DMS 273 (cell line): Measurements from ENCODE around the gene PLCG2.
"Not testable (repeated sequence)": the region's sequence is repeated elsewhere in the genome, so short reads cannot be mapped to it uniquely, and the experiment has no call there.

Experiments used
- DNase-seq: peaks from one replicate; lab custom pipeline; 2025; ENCODE audit not compliant: unreplicated experiment; lab: John Stamatoyannopoulos, UW

PLCG2 gene

DNA sequence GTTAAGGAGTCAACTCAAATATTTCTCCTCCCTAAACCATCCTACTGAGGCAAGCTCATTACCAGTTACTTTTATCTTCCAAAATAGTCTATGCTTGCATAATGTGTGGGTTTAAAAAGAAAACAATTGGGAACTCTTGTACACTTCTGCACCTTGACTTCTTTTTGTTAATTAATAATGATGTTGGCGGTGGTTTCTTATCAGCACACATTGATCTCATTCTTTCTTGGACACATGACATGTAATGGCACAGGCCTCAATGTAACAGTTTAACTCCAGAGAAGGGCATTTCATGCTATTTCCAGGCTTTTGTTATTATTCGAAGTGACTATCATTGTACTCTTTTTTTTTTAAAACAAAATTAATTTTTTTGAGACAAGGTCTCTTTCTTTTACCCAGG, 7.8 kb downstream of the PLCG2 start:
- DNase-seq = no peak

DNA sequence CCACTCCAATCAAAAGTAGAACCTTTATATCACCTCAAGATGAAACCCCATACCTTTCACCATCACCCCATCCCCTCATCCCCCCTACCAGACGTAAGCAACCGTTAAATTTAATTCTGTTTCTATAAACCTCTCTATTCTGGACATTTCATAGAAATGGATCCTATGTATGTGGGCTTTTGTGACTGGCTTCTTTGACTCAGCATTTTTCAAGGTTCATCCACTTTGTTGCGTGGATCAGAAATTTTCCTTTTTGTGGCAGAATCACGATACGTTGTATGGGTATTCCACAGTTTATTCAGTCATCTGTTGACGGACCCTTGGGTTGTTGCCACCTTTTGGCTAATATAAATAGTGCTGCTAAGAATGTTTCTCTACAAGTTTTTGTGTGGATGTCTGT, 8.6 kb downstream of the PLCG2 start:
- DNase-seq = no peak

DNA sequence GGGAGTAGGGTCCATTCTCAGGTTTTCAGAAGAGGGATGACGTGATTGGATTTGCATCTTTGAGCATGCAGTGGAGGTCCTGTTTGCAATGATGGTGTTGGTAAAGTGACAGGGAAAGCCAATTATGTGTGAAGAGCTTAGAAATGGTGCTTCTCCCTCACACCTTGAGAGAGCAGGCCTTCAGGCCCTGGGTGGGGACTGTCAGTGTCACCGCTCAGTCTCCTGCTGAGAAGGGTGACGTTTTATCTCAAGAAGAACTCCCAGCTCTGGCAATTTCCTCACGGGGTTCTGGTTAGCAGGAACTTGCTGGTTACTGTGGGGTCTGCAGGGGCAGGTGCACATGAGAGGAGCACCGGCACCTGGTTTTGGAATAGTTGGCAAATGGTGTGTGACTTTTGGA, 11.2 kb downstream of the PLCG2 start:
- DNase-seq = no peak

DNA sequence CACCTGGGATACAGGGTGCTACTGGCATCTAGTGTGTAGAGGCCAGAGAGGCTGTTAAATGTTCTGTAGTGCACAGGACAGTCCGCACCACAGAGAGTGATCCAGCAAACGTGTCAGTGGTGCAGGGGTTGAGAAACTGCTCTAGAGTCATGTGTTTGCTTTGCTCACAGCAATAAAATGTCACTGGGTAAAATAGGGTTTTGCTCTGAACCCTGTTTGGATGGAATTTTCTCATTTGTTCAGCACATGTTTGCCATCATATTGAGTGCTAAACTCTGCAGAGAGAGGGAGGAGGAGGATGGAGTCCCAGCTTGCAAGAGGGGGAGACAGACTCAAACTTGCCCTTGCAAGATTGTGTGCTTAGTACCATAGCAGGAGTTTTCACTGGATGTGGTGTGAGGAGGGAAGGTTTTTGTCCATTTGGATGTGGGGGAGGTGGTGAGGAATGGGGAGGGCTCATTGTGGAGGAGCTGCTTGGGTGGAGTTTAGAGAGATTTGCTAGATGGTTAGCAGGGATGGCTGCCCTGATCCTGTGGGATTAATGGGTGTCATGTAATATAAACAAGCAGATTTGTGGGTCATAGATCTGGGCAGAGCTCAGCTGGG, 11.8 kb downstream of the PLCG2 start:
- no peak for DNase-seq

DNA sequence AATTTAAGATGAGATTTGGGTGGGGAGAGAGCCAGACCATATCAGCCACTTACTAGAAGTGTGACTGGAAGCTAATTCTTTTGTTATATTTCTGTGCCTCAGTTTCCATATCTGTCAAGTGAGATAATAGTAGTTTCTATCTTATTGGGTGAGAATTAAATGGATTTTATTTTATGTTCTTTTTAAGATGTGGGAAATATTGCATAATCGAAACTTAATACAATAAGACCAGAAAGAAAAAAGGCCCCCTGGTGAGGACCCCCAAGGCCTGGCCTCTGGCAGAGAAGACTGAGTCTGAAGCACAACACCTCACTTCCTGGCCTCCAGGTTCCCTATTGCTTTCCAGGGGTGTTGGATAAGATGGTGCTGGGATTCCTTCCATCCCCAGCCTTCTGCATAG, 13.7 kb downstream of the PLCG2 start:
- DNase-seq = no peak

DNA sequence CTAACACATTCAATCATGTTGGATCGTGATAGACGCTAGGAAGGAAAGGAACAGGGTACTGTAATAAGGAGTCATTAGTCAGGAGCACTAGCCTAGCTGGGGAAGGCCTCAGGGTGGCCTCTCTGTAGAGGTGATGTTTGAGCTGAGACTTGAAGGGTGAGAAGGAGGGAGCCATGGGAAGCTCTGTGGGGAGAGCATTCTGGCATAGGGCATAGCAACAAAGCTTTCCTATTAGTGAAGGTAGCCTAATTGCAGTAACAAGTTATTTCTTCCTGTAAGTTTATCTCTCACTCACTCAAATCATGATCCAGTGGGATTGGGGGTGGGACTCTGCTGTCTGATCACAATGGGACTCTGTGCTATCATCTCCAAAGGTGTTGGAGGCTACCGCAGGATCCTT, 16.1 kb downstream of the PLCG2 start:
- no peak for DNase-seq

DNA sequence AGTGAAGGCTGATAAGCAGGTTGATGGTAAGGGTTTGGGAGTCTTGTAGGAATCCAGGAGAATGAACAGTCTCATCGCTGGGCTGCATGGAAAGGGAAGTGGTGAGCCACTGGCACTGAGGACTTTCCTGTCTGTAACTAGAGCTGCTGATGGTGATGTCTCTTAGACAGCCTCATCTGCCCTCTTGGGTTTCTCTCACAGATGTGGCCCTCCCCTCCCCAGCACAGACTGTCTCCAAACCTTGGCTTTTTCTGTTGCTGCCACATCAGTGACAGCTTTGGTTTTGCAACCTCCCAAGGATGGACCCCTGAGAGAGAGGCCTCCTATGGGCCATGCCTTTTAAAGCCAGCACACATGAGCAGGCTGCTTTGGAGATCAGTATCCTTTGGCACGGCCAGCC, 16.9 kb downstream of the PLCG2 start:
- DNase-seq = no peak

DNA sequence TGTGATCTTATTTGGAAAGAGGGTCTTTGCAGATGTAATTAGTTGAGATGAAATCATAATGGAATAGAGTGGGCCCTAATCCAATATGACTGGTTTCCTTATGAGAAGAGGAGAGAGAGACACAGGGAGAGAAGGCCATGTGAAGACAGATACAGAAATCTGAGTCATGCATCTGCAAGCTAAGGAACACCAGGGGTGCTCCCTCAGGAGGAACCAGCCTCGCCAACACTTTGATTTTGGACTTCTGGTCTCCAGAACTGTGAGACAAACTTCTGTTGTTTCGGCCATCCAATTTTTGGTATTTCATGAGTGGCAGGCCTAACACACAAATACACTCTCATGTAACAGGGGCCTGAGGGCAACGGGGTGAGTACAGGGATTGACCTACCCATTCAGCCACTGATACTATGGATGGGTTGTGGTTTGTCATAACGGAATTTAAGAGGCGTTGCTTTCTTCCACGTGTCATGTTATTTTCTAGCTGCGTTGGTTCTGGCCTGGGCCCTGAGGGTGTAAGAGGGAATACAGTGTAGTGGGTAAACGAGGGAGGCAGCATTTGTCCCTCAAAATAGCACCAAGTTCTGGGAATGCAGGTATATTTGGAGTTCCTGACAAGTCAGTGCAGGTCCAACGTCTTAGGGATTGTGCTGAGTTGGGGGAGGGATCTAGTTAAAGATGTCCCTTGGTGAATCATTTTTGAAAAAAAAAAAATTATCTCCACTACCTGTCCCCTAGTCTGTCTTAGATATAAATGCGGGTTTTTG, 17.7 kb downstream of the PLCG2 start:
- DNase-seq = no peak

DNA sequence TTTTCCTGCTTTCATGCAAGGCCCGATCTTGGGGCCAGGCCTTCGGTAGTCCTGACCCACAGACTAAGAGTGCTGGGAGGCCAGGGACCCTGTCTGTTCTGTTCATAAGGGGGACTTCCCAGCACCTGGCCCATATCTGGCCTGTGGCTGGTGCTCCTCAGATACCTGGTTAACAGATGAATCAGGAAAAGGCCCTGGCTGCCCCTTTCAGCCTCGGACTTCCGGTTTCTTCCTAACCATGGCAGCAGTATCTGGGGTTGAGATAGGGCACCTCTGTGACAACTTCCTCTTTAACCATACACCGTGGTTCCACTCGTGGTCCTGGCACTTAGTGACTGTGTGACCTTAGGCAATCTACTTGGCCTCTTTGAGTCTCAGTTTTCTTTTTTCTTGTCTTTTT, 18.4 kb downstream of the PLCG2 start:
- DNase-seq = no peak

DNA sequence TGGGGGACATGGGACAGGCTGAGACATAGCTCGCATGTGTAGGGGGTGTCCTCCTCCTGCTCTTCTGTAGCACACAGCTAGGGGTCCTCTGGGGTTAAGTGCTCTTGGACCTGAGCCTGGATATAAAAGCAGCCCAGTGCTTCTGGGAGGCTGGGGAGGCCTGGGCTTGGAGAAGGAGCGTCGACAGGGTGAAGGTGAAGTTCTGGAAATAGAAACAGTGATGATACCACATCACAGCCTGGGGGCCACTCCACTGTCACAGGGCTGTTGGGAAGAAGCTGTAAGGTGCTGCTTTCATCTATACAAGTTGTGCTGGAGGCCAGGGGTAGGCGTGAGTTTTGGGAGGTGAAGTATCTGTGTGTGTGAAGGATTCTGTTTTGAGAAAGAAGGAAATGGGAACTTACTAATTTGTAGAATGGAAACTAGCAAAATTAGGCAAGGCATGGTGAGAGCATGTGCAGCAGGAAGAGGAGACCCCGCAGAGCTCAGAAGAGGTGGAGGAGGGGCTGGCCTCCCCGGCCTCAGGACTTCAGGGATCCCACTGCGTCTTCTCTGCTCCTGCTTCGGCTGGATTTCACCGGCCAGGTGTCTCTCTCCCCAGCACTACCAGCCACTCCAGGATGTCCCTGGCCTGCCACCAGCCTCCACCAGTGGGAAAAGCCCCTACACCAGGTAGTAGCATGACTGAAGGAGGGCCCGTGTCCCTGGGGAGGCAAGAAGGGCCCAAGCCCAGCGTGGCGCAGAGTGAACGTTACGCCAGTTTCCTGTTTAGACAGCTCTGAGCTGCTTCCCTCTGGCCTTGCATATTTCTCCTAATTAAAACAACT, 19.4 kb downstream of the PLCG2 start:
- peak; percentile 28 for DNase-seq

DNA sequence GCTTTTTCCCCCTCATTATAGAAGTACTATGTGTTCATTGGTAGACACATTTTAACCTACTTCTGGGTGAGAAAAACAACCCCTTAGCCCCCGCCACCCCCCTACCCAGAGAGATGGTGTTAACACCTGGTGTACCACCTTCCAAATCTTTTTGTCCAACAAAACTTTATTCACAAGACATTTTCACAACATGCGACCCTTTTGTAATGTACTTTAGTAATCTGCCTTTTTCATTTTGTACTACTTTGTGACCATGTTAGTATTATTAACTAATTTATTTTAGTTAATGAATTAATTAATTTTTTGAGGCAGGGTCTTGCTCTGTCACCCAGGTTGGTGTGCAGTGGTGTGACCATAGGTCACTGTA, 20.0 kb downstream of the PLCG2 start:
- no peak for DNase-seq

DNA sequence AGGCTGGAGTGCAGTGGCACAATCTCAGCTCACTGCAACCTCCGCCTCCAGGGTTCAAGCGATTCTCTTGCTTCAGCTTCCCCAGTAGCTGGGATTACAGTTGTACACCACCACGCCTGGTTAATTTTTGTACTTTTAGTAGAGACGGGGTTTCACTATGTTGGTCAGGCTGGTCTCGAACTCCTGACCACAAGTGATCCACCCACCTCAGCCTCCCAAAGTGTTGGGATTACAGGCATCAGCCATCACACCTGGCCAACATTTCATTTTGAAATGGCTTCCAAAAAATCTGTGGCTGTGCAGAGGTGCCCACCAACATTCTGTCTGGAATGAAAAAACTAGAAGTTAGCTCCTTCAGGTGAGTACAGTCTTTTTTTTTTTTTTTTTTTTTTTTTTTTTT, 22.6 kb downstream of the PLCG2 start:
- not testable (repeated sequence) for DNase-seq

DNA sequence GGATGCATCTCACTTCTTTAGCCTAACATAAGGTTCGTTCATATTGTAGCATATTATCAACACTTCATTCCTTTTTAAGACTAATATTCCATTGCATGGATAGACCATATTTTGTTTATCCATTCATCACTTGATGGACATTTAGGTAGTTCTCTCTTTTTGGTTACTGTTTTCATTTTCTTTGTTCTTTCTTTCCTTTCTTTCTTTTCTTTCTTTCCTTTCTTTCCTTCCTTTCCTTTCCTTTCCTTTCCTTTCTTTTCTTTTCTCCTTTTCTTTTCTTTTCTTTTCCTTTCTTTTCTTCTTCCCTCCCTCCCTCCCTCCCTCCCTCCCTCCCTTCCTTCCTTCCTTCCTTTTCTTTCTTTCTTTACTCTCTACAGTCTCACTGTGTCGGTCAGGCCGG, 24.2 kb downstream of the PLCG2 start:
- no peak for DNase-seq

DNA sequence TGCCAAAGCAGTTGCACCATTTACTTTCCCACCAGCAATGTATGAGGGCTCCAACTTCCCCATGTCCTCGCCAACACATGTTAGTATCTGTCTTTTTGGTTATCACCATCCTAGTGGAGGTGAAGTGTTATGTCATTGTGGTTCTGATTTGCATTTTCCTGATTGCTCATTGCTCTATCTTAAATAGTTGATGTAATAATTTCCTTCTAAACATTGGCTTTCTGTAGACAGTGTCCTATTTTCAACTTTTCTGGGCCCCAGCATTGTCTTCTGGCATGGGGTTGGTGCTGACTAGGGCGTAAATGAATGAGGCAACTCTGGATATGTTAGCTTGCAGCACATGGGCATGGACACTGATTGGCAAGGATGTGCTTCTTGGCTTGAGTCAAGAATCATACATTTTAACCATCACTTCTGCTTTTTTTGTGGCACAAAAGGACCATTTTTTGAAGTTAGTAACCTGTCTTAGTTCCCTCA, 25.1 kb downstream of the PLCG2 start:
- no peak for DNase-seq

DNA sequence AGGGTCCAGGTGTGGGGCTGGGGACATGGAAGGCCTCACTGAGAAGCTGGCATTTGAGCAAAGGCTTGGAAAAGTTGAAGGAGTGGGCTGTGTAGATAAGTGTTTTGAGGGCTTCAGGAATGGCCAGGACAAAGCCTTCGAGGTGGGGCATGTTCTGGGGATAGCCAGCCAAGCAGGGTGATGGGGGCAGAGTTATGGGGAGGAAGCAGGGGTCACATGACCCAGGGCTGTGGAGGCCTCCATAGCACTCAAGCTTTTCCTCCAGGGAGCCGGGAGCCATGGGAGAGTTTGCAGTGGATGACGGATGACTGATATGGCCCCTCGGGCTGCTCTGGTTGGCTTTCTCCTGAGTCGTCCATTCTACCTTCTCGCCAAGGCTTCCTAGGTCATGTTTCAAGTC, 27.6 kb downstream of the PLCG2 start:
- DNase-seq = no peak

DNA sequence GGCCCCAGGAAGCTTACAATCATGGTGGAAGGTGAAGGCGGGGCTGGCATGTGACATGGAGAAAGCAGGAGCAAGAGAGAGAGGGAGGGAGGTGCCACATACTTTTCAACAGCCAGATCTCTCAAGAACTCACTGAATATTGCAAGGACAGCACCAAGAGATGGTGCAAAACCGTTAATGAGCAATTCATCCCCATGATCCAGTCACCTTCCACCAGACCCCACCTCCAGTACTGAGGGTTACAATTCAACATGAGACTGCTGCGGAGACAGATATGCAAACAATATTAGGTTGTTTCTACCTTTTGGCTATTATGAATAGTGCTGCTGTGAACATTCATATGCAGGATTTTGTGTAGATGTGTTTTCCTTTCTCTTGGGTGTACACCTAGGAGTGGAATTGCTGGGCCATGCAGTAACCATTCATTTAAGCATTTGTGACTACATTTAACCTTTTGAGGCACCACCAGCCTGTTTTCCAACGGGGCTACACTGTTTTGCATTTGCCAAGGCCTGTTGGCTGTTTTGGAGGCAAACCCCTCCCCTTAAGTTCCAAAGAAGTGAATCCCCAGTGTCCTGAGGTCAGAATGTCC, 28.8 kb downstream of the PLCG2 start:
- DNase-seq = no peak

DNA sequence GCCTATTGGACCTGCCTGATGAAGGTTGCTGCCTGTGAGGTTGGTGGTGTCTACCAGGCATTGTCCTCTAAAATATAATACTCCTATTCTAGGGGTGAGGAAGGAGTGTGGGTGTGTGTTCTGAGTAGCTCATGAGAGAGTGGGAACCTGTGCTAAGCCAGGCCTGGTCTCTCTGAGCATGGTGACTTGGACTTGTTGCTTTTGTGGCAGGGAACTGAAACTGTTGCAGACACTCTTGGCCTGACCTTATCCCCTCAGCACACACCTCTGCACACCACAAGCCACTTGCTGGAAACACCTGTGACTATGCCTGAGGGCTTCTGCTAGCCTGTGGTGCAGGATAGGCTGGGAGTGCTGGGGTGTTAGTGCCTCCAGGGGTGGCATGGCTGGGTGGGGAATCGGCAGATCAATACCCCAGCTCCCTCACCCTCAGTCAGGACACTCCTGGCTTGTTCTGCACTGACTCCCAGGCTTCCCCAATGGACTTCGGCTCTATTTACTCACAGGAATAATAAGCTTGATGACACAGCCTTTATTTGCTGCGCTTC, 29.9 kb downstream of the PLCG2 start:
- no peak for DNase-seq

DNA sequence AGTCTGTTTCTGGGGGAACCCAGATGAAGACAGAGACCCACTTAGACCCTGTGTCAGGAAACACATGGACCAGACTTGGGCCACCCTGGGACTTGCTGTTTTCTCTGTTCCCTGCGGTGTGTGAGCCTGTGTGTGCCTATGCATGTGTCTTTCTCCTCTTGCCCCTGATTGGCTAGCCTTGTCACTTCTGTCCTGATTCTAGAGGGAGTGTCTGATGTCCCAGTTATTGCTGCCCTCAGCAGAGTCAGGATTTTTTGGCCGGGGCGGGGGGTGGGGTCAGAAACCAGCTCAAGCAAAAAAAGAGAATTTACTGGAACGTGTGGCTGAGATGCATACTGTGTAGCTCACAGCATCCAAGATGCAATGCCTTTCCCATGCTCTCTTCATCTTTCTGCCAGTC, 30.5 kb downstream of the PLCG2 start:
- no peak for DNase-seq

DNA sequence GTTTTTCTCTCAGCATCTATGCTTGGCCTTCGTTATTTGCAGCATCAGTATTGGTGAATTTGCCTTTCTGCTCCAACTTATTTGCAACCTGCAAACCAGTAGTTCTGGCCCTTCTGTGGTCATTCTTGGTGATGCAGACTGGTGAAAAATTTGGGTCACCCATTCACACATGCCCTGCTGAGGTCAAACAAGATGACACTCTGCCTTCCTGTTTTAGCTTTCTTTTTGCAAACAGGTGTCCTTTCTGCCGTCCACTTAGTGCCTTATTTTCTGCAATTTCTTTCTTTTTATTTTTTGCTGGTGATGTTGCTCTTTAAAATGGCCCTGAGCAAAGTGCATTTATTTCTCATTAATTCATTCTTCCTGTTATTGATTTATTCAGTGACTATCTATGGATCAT, 31.3 kb downstream of the PLCG2 start:
- no peak for DNase-seq

DNA sequence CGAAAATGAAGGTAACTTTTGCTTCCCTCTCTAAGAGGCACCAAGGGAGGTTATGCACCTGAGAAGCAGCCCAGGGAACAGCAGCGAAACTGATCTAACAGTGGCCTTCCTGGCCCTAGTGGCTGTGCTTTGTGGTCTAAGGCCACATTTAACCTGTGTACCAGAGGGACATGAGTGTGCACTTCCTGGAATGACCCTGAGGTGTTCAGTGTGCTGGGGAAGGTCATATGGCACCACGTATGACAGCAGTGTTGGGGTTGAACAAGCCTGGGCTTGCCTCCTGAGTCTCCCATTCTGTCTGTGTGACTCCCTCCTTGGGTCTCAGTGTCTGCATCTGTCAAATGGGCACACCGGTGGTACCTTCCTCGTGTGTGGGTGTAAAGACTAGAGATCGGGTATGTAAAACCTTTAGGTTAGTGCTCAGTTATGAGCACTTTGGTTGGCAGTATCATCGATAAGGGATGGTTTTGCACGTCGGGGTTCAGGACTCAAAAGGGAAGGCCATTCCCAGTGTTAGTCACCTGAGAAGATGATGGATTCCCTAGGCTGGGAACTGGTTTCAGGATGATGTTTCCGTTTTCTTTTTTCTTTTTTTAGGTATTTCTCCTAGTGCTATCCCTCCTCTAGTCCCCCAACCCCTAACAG, 31.9 kb downstream of the PLCG2 start:
- no peak for DNase-seq

DNA sequence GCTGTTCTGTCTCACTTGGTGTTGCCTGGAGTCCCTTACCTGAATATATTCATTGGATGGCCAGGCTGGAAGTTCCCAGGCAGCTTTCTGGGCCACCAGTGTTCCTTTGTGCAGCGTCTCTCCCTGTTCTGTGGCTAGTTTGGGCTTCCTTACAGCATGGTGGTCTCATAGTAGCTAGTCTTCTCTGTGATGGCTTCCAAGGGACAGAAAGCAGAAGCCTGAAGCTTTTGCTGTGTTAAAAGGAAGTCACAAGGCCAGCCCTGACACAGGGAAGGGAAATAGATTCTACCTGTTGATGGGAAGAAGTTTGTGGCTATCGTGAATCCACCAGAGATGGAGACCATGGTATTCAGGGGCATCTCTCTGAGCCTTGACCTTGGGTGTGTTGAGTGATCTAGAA, 34.6 kb downstream of the PLCG2 start:
- DNase-seq = no peak
